Astrocyte (in vitro differentiated cells and primary cell): ENCODE results near the gene TIMP2. TPM values are rescaled to one million over a fixed set of nuclear protein-coding genes. Genes with fewer than 3 reads are reported as not detected.

Experiments
- DNase-seq: peaks from one replicate; pipeline ENCODE4 v3.0.0-alpha.2; 2010; ENCODE audit warnings: low read depth
- FAIRE-seq: peaks from 2 replicates; lab custom pipeline; 2011; peaks lifted over from hg19 to GRCh38; lab: Jason Lieb, UNC
- H2AFZ ChIP-seq: 2 replicates; pipeline ENCODE4 v1.6.0; 2012; ENCODE audit warnings: low read depth, low read length, inconsistent platforms
- H3K27ac ChIP-seq: 2 replicates; pipeline ENCODE4 v1.5.1; 2011; ENCODE audit warnings: low read depth, low read length, inconsistent platforms
- H3K27me3 ChIP-seq: 2 replicates; pipeline ENCODE4 v1.6.0; 2011; ENCODE audit warnings: low read length, inconsistent platforms; ENCODE audit not compliant: insufficient read depth
- H3K36me3 ChIP-seq: 2 replicates; pipeline ENCODE4 v1.5.1; 2011; ENCODE audit warnings: low read length, inconsistent platforms; ENCODE audit not compliant: insufficient read depth
- H3K4me1 ChIP-seq: 2 replicates; pipeline ENCODE4 v1.5.1; 2011; ENCODE audit warnings: low read length, inconsistent platforms; ENCODE audit not compliant: insufficient read depth
- H3K4me2 ChIP-seq: 2 replicates; pipeline ENCODE4 v1.6.0; 2012; ENCODE audit warnings: low read length, inconsistent platforms
- H3K4me3 ChIP-seq: 2 replicates; pipeline ENCODE4 v1.5.1; 2011; ENCODE audit warnings: low read depth, mild to moderate bottlenecking, low read length, inconsistent platforms; ENCODE audit not compliant: insufficient read depth
- H3K79me2 ChIP-seq: 2 replicates; pipeline ENCODE4 v1.6.0; 2012; ENCODE audit warnings: mild to moderate bottlenecking, low read length, inconsistent platforms; ENCODE audit not compliant: insufficient read depth
- H3K9ac ChIP-seq: 2 replicates; pipeline ENCODE4 v1.6.0; 2012; ENCODE audit warnings: mild to moderate bottlenecking, low read length, inconsistent platforms
- H3K9me3 ChIP-seq: 2 replicates; pipeline ENCODE4 v1.5.1; 2012; ENCODE audit warnings: low read depth, mild to moderate bottlenecking, low read length, inconsistent platforms; ENCODE audit not compliant: insufficient read depth
- H4K20me1 ChIP-seq: 2 replicates; pipeline ENCODE4 v1.6.0; 2012; ENCODE audit warnings: low read length, inconsistent platforms; ENCODE audit not compliant: insufficient read depth
- H3K27ac Mint-ChIP-seq: one replicate; pipeline ENCODE4 v1.8.0; 2021; ENCODE audit warnings: mild to moderate bottlenecking, mixed read lengths; ENCODE audit not compliant: unreplicated experiment
- H3K27me3 Mint-ChIP-seq: one replicate; pipeline ENCODE4 v1.8.0; 2021; ENCODE audit warnings: low read depth, mixed read lengths; ENCODE audit not compliant: unreplicated experiment
- H3K36me3 Mint-ChIP-seq: one replicate; pipeline ENCODE4 v1.8.0; 2021; ENCODE audit warnings: low read depth, mixed read lengths; ENCODE audit not compliant: unreplicated experiment
- H3K4me1 Mint-ChIP-seq: one replicate; pipeline ENCODE4 v1.8.0; 2021; ENCODE audit warnings: low read depth, mixed read lengths; ENCODE audit not compliant: unreplicated experiment
- H3K4me3 Mint-ChIP-seq: one replicate; pipeline ENCODE4 v1.8.0; 2021; ENCODE audit warnings: mild to moderate bottlenecking, moderate library complexity, mixed read lengths; ENCODE audit not compliant: unreplicated experiment
- H3K9me3 Mint-ChIP-seq: one replicate; pipeline ENCODE4 v1.8.0; 2021; ENCODE audit warnings: mild to moderate bottlenecking, mixed read lengths; ENCODE audit not compliant: unreplicated experiment
- CTCF ChIP-seq: IDR thresholded peaks from 2 replicates; pipeline ENCODE4 v1.5.1; 2011; ENCODE audit warnings: low read depth, mild to moderate bottlenecking, inconsistent platforms, low read length, moderate library complexity; ENCODE audit not compliant: insufficient read depth
- EZH2 ChIP-seq: IDR thresholded peaks from 2 replicates; pipeline ENCODE4 v1.6.1; 2012; ENCODE audit warnings: mild to moderate bottlenecking, low read length, inconsistent platforms; ENCODE audit not compliant: insufficient read depth
- total RNA-seq: library from RNA; stranded (reverse); gene quantifications from 2 replicates; pipeline ENCODE4 v1.2.1, GENCODE V29; 2021

Gene TIMP2
- total RNA-seq, 1 donor from 2014 or later: 184 TPM

- Histone ChIP-seq H3K36me3 (peaks cover 66% of the 10 kb centered on the region), H4K20me1 (peaks cover 32% of the 10 kb centered on the region), H3K27ac (no peak overlapping the region), H2AFZ (no peak overlapping the region), H3K9ac (no peak overlapping the region), H3K9me3 (no peaks in the 10 kb centered on the region), H3K4me3 (no peak overlapping the region), H3K4me1 (peaks cover 23% of the 10 kb centered on the region), H3K27me3 (no peaks in the 10 kb centered on the region), H3K79me2 (peaks cover 43% of the 10 kb centered on the region), H3K4me2 (no peak overlapping the region)
- no peaks in the 10 kb centered on the region for H3K9me3 Mint-ChIP-seq
- no peak for TF ChIP-seq EZH2
- no peak for TF ChIP-seq CTCF
- H3K4me3 Mint-ChIP-seq: no peak overlapping the region
- peaks cover 15% of the 10 kb centered on the region for H3K4me1 Mint-ChIP-seq
- H3K27me3 Mint-ChIP-seq: no peaks in the 10 kb centered on the region
- no peak overlapping the region for H3K27ac Mint-ChIP-seq
- H3K36me3 Mint-ChIP-seq: peaks cover 37% of the 10 kb centered on the region
- FAIRE-seq (no peak), DNase-seq (no peak)
These were observed 104.3 kb downstream of the TIMP2 start for GRCh38 chr17:78820841-78821240.

GRCh38 chr17:78819806-78820792, 105.1 kb downstream of the TIMP2 start:
- DNase-seq: no peak
- H3K36me3 Mint-ChIP-seq: peaks cover 39% of the 10 kb centered on the region
- TF ChIP-seq EZH2 (no peak), CTCF (no peak)
- H3K27me3 Mint-ChIP-seq: no peaks in the 10 kb centered on the region
- no peak overlapping the region for H3K27ac ChIP-seq
- H3K79me2 ChIP-seq: peaks cover 41% of the 10 kb centered on the region
- H4K20me1 ChIP-seq: peaks cover 32% of the 10 kb centered on the region
- H2AFZ ChIP-seq: no peak overlapping the region
- no peaks in the 10 kb centered on the region for H3K9me3 Mint-ChIP-seq
- no peak overlapping the region for H3K9ac ChIP-seq
- no peak overlapping the region for H3K4me2 ChIP-seq
- no peak overlapping the region for H3K4me3 Mint-ChIP-seq
- H3K36me3 ChIP-seq: peaks cover 68% of the 10 kb centered on the region
- FAIRE-seq: no peak
- H3K27ac Mint-ChIP-seq: no peak overlapping the region
- H3K4me1 Mint-ChIP-seq: peaks cover 15% of the 10 kb centered on the region
- H3K27me3 ChIP-seq: no peaks in the 10 kb centered on the region
- peaks cover 23% of the 10 kb centered on the region for H3K4me1 ChIP-seq
- no peak overlapping the region for H3K4me3 ChIP-seq
- no peaks in the 10 kb centered on the region for H3K9me3 ChIP-seq

- Histone ChIP-seq H3K27me3 (no peaks in the 10 kb centered on the region), H2AFZ (no peak overlapping the region), H3K4me1 (peaks cover 23% of the 10 kb centered on the region), H3K36me3 (peaks cover 62% of the 10 kb centered on the region), H3K79me2 (peaks cover 34% of the 10 kb centered on the region), H3K4me3 (no peak overlapping the region), H3K4me2 (no peak overlapping the region), H3K9ac (no peak overlapping the region), H3K27ac (no peak overlapping the region), H4K20me1 (peaks cover 26% of the 10 kb centered on the region), H3K9me3 (no peaks in the 10 kb centered on the region)
- Mint-ChIP-seq H3K36me3 (peaks cover 35% of the 10 kb centered on the region), H3K27ac (no peak overlapping the region), H3K4me3 (no peak overlapping the region), H3K27me3 (no peaks in the 10 kb centered on the region), H3K4me1 (peaks cover 15% of the 10 kb centered on the region), H3K9me3 (no peaks in the 10 kb centered on the region)
- no peak for TF ChIP-seq EZH2
- TF ChIP-seq CTCF: no peak
- no peak for DNase-seq
- FAIRE-seq: no peak
These were observed 105.8 kb downstream of the TIMP2 start for GRCh38 chr17:78819402-78819801.
